CD4-positive, alpha-beta T cell treated with Interleukin-4 for 4 hours (primary cell): Measurements from ENCODE around the gene REXO5.
A peak's percentile ranks its signal among the peaks of the same experiment; 100 is the strongest.

Source experiments
- DNase-seq: peaks from one replicate; pipeline ENCODE4 v3.0.0-alpha.2; 2020

Gene REXO5

GRCh38 chr16:20879175-20880040 is 73.1 kb downstream of the REXO5 start:
- DNase-seq, result no peak

DNA sequence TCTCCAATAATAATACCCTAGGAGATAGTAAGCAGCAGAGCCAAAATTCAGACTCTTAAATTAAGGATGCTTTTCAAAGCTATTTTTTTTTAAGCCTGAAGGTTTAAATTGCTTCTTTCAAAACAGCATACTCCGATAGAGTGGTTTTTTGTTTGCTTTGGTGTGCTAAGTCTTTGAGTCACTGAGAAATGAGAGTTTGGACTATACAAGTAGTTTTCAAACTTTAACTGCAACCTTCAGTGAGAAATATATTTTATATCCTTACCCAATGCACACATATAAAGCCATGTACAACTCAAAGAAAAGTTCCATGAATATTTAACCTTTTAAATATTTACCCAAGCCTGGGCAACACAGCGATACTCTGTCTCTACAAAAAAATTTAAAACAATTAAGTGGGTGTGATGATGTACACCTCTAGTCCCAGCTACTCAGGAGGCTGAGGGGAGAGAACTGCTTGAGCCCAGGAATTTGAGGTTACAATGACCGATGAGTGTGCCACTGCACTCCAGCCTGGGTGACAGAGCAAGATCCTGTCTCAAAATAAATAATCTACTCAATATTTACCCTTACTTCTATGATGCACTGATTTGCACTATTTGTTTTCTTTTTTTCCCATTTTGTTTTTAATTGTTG is 74.7 kb downstream of the REXO5 start:
- DNase-seq, result no peak

DNA sequence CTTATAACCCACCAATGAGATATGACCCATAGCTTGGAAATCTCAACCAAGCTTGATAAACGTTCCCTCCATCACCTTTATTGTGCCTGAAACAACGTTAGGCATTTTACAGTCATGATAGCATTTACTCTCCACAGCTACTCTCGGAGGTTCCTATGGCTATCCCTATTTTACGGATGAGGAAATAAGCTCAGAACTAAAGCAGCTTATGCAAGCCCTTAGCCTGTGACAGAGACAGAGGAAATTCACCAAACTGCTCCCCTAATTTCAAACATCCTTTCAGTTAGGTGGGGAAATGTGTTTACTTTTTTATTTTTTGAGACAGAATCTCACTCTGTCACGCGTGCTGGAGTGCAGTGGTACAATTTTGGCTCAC is 75.2 kb downstream of the REXO5 start:
- DNase-seq, result no peak

DNA sequence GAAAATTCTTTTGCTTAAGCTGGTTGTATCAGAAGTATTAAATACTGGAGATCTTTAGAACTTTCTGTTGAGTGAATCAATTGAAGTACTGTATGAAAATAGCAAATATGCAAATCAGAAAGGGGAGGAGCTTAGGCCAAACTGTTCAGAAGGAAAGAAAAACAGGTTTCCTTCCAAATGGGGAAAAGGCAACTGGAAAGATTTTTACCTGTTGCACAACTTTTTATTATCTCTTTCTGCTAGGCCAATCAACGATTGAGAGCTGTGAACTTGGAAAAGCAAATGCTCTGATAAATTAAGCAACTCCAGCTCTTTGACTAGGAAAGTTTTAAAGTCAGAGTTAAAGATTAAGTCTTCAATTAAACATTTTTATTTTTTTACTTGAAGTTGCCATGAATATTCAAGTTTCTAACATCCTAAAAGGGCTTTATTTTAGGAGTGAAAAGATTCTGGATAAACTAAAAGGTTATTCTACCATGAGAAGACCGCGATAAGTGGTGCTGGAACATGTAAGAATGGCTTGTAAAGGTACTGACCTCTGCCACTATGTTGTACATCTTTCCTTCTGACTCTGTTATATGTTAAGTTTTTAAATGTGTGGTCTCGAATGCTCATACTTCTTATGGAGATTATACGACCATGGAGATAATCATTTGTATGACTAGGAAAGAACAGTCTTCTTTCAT is 77.4 kb downstream of the REXO5 start:
- no peak for DNase-seq

GRCh38 chr16:20884240-20884556 is 77.9 kb downstream of the REXO5 start:
- DNase-seq, result peak; percentile 33

- no peak for DNase-seq
Observed at GRCh38 chr16:20886320-20886719, 80.0 kb downstream of the REXO5 start.

DNA sequence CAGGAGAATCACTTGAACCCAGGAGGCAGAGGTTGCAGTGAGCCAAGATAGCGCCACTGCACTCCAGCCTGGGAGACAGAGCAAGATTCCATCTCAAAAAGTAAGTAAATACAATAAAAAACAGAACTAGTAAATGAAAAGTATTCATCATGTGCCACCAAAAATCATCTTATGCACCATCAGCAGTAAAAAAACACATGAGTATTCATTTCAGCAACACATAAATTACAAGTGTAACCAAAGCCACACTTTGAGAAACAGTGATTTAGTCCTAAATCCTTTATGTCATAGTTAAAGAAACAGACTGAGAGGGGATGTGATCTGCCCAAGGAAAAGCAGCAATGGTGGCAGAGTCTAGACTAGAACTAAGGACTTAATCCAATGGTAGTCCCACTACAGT is 80.9 kb downstream of the REXO5 start:
- DNase-seq, result no peak

- DNase-seq, result no peak
Observed at GRCh38 chr16:20889625-20890275, 83.4 kb downstream of the REXO5 start.

DNA sequence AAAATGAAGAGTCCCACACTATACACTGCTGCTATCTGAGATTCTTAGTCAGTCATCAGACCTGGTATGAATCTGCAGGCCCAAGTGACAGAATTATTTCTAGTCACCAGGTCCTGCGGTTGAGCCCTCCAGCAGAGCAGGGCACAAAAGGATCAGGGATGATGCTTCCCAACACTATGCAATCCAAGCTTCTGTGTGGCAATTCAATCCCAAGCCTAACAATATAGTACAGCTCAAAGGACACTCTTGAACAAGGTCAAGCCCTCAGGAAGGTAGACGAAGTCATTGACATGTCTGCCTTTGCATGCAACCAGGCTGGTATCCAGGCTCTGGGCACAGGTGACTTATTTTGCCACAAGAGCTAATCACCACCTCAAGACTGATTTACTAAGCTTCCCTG is 88.1 kb downstream of the REXO5 start:
- DNase-seq, result no peak

DNA sequence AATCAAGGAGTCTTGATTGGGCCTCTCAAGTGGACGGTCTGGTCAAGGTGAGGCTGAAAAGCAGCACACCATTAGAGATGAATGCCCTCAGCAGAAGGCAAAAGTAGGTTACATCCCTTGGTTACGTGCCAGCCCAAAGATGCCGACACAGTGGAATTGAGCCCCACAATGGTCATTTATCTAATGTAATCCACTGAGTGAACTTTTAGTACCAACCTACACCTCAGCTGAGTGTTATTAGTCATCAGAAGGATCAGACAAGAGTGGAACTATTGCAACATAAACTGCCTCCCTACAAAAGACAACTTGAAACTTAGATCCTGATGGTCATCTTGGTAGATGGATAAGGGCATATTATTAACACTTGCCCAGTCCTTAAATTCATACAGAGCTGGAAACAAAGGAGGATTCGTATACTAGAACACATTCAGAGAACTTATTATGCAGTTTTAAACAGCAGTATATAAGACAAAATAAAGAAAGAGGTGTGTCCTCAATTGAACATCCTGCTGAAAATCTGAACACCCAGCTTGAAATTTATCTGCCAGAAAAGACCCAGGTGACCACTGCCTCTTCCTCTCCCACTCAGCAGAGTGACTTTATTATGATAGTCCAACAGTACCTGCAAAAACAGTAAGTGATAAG is 91.0 kb downstream of the REXO5 start:
- DNase-seq, result no peak

DNA sequence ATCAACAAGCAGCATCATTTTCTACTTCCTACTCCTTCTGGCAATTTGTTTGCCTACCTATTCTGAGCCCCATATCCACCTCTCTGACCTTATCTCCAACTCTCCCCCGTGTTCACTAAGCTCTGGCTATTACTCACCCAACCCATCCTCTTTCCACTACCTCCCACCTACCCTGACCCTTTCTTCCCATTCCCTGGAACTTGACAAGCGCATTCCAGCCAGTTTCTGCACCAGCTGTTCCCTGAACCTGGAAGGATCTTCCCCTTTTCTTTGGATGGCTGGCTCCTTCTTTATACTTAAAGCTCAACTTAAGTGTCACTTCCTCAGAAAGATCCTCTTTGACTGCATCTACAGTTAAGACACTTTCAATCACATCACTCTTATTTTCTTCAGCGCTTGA is 91.6 kb downstream of the REXO5 start:
- DNase-seq, result no peak

GRCh38 chr16:20899071-20899470 is 92.7 kb downstream of the REXO5 start:
- DNase-seq, result no peak
